ENCODE measurements around the gene THADA. TPM values are rescaled to one million over a fixed set of nuclear protein-coding genes. Genes with fewer than 3 reads are reported as not detected.

THADA gene
- total and polyA plus RNA-seq, 2 experiments from 2014 or later, result 10.8 to 18.8 TPM

GRCh38 chr2:43438858-43439655 lies 156.8 kb downstream of the THADA start:
- no peak for TF ChIP-seq EZH2 (IDR thresholded peaks at IDR 0.05; ENCODE audit: borderline replicate concordance)
- no peak for TF ChIP-seq EZH2phosphoT487 (IDR thresholded peaks at IDR 0.05; ENCODE audit: low read depth, severe bottlenecking, unreplicated experiment)
- TF ChIP-seq CTCF (IDR thresholded peaks at IDR 0.05; ENCODE audit: poor library complexity), result no peak
- no peaks in the 10 kb centered on the region for H3K9me3 ChIP-seq (ENCODE audit: low read depth)
- WGBS (ENCODE audit: low lambda C conversion rate, missing lambda C conversion rate), result 89% methylated on average over 7 of the region's 7 CpGs
- no peaks in the 10 kb centered on the region for H4K20me1 ChIP-seq (ENCODE audit: insufficient read depth, poor library complexity, severe bottlenecking)
- no peak overlapping the region for H3K4me3 ChIP-seq
- peak overlapping the region; percentile 2 for H3K27ac ChIP-seq
- H3K27me3 ChIP-seq, result no peaks in the 10 kb centered on the region
- peak overlapping the region; percentile 3 for H3K4me2 ChIP-seq
- no peaks in the 10 kb centered on the region for H3K9me2 ChIP-seq (replicated peaks; ENCODE audit: insufficient read depth)
- no peak for DNase-seq (ENCODE audit: low spot score)
- H3K36me3 ChIP-seq (replicated peaks; ENCODE audit: insufficient read depth, low read depth), result no peaks in the 10 kb centered on the region
- peaks cover 19% of the 10 kb centered on the region for H3K4me1 ChIP-seq (ENCODE audit: insufficient read depth)
- H3K79me2 ChIP-seq, result no peaks in the 10 kb centered on the region
- no peak overlapping the region for H2AFZ ChIP-seq

- 73% methylated on average over 3 of the region's 3 CpGs for WGBS (ENCODE audit: low lambda C conversion rate, missing lambda C conversion rate)
- H3K79me2 ChIP-seq, result no peaks in the 10 kb centered on the region
- DNase-seq (ENCODE audit: low spot score), result no peak
- no peaks in the 10 kb centered on the region for H3K9me2 ChIP-seq (replicated peaks; ENCODE audit: insufficient read depth)
- H3K27ac ChIP-seq, result no peak overlapping the region
- peaks cover 15% of the 10 kb centered on the region for H3K4me1 ChIP-seq (ENCODE audit: insufficient read depth)
- no peak for TF ChIP-seq CTCF (IDR thresholded peaks at IDR 0.05; ENCODE audit: poor library complexity)
- no peak for TF ChIP-seq EZH2 (IDR thresholded peaks at IDR 0.05; ENCODE audit: borderline replicate concordance)
- no peak for TF ChIP-seq EZH2phosphoT487 (IDR thresholded peaks at IDR 0.05; ENCODE audit: low read depth, severe bottlenecking, unreplicated experiment)
- no peaks in the 10 kb centered on the region for H3K27me3 ChIP-seq
- H3K4me2 ChIP-seq, result peak overlapping the region; percentile 3
- no peaks in the 10 kb centered on the region for H3K36me3 ChIP-seq (replicated peaks; ENCODE audit: insufficient read depth, low read depth)
- H4K20me1 ChIP-seq (ENCODE audit: insufficient read depth, poor library complexity, severe bottlenecking), result no peaks in the 10 kb centered on the region
- no peaks in the 10 kb centered on the region for H3K9me3 ChIP-seq (ENCODE audit: low read depth)
- H3K4me3 ChIP-seq, result no peak overlapping the region
- H2AFZ ChIP-seq, result no peak overlapping the region
These were observed 157.5 kb downstream of the THADA start for GRCh38 chr2:43438342-43438741.

- H2AFZ ChIP-seq, result no peak overlapping the region
- H3K4me2 ChIP-seq, result no peak overlapping the region
- H4K20me1 ChIP-seq (ENCODE audit: insufficient read depth, poor library complexity, severe bottlenecking), result no peaks in the 10 kb centered on the region
- no peaks in the 10 kb centered on the region for H3K79me2 ChIP-seq
- TF ChIP-seq EZH2phosphoT487 (IDR thresholded peaks at IDR 0.05; ENCODE audit: low read depth, severe bottlenecking, unreplicated experiment) (no peak), CTCF (IDR thresholded peaks at IDR 0.05; ENCODE audit: poor library complexity) (no peak), EZH2 (IDR thresholded peaks at IDR 0.05; ENCODE audit: borderline replicate concordance) (no peak)
- WGBS (ENCODE audit: low lambda C conversion rate, missing lambda C conversion rate), result 93% methylated on average over 2 of the region's 2 CpGs
- no peaks in the 10 kb centered on the region for H3K27me3 ChIP-seq
- DNase-seq (ENCODE audit: low spot score), result no peak
- H3K4me3 ChIP-seq, result no peak overlapping the region
- H3K9me2 ChIP-seq (replicated peaks; ENCODE audit: insufficient read depth), result no peaks in the 10 kb centered on the region
- H3K9me3 ChIP-seq (ENCODE audit: low read depth), result no peaks in the 10 kb centered on the region
- H3K4me1 ChIP-seq (ENCODE audit: insufficient read depth), result peaks cover 14% of the 10 kb centered on the region
- peak overlapping the region; percentile 33 for H3K27ac ChIP-seq
- H3K36me3 ChIP-seq (replicated peaks; ENCODE audit: insufficient read depth, low read depth), result no peaks in the 10 kb centered on the region
These were observed 158.5 kb downstream of the THADA start for GRCh38 chr2:43437363-43437762.

All from hepatocyte (in vitro differentiated cells).